Common myeloid progenitor, CD34-positive (primary cell): ENCODE measurements around the gene FSIP1.
A peak's percentile ranks its signal among the peaks of the same experiment; 100 is the strongest.

Source experiments
- CTCF ChIA-PET: fragments of 350-600 bp; sonication (Branson Sonifier 250); formaldehyde crosslinking; loops from one replicate; lab custom pipeline; 2021; ENCODE audit warnings: antibody characterized with exemption; lab: Charles Lee
- POLR2A ChIA-PET: fragments of 350-600 bp; sonication (Branson Sonifier 250); formaldehyde crosslinking; loops from one replicate; lab custom pipeline; 2021; ENCODE audit warnings: antibody characterized with exemption; lab: Charles Lee
- DNase-seq, 3 donors: peaks; one replicate each; pipeline versions ENCODE4 v3.0.0 to v3.0.0-alpha.2; 2013
- H3K27ac ChIP-seq, 2 experiments: 1 replicate in 1 of 2; 2 replicates in 1 of 2; pipeline ENCODE4 v1.7.0; 2013; ENCODE audit warnings: inconsistent platforms in 2 of 2, low read length in 2 of 2, mild to moderate bottlenecking in 2 of 2, low read depth in 1 of 2, moderate library complexity in 1 of 2; ENCODE audit not compliant: severe bottlenecking in 2 of 2, insufficient read depth in 1 of 2, poor library complexity in 1 of 2
- H3K27me3 ChIP-seq, 5 experiments: replicated peaks in 2 of 5; 1 replicate in 3 of 5; 2 replicates in 2 of 5; pipeline versions ENCODE4 v1.6.1 to v1.7.0; 2013; ENCODE audit warnings: low read length in 4 of 5, mild to moderate bottlenecking in 2 of 5, moderate library complexity in 2 of 5, inconsistent platforms in 1 of 5; ENCODE audit not compliant: insufficient read depth in 5 of 5, control insufficient read depth in 4 of 5
- H3K36me3 ChIP-seq, 4 experiments: 1 replicate in 2 of 4; 2 replicates in 2 of 4; pipeline versions ENCODE4 v1.6.1 to v1.7.0; 2013; ENCODE audit warnings: low read length in 3 of 4, control low read depth in 1 of 4, mild to moderate bottlenecking in 1 of 4; ENCODE audit not compliant: control insufficient read depth in 4 of 4, insufficient read depth in 4 of 4
- H3K4me1 ChIP-seq, 4 experiments: 1 replicate in 3 of 4; 2 replicates in 1 of 4; pipeline versions ENCODE4 v1.6.1 to v1.7.1; 2013; ENCODE audit warnings: low read length in 3 of 4, mild to moderate bottlenecking in 3 of 4, control low read depth in 1 of 4, inconsistent platforms in 1 of 4, moderate library complexity in 1 of 4; ENCODE audit not compliant: control insufficient read depth in 4 of 4, insufficient read depth in 4 of 4; ENCODE audit errors: control extremely low read depth in 1 of 4
- H3K4me3 ChIP-seq, 7 experiments: 1 replicate in 4 of 7; 2 replicates in 3 of 7; pipeline versions ENCODE4 v1.5.1 to v1.7.0; 2013; ENCODE audit warnings: mild to moderate bottlenecking in 7 of 7, low read length in 6 of 7, moderate library complexity in 6 of 7, inconsistent platforms in 2 of 7, low read depth in 2 of 7, control low read depth in 1 of 7; ENCODE audit not compliant: insufficient read depth in 4 of 7, control insufficient read depth in 1 of 7; ENCODE audit errors: extremely low read depth in 1 of 7
- H3K9me3 ChIP-seq, 5 experiments: 1 replicate in 4 of 5; 2 replicates in 1 of 5; pipeline versions ENCODE4 v1.6.1 to v1.7.1; 2013; ENCODE audit warnings: low read length in 4 of 5, mild to moderate bottlenecking in 2 of 5, inconsistent platforms in 1 of 5, low read depth in 1 of 5, moderate library complexity in 1 of 5; ENCODE audit not compliant: control insufficient read depth in 4 of 5, insufficient read depth in 2 of 5; ENCODE audit errors: control extremely low read depth in 1 of 5
- WGBS: methylation state at CpG from one replicate; pipeline ENCODE4 v1.1.5; 2013; ENCODE audit not compliant: insufficient coverage; 5-methylcytosine and 5-hydroxymethylcytosine counted together

FSIP1 gene

DNA sequence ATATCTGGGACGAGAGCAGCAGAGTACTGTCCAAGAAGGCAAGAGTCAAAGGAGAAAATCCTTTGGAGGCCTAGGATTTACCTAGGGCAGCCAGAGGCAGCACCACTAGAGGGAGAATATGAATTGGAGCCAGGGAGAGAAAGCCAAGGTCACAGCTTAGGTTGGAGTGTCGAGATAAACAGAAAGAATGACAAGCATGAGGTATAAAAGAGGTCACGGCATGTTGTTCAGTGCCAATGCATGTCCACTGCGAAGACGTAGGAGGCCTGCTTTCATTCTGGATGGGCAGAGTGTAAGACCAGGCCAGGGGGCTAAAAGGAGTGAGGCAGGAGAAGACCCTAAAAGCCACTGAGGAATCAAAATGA, 154.5 kb downstream of the FSIP1 start:
- ChIA-PET POLR2A (no interaction called here), CTCF (no interaction called here)
- no peaks in the 10 kb centered on the region for H3K9me3 ChIP-seq
- 98% methylated on average over 5 of the region's 5 CpGs for WGBS
- no peak overlapping the region for H3K27ac ChIP-seq
- DNase-seq = no peak
- H3K36me3 ChIP-seq = no peaks in the 10 kb centered on the region
- H3K4me3 ChIP-seq = no peak overlapping the region
- H3K4me1 ChIP-seq = peaks cover 0 to 41% (median 24%) of the 10 kb centered on the region in 4 experiments
- no peaks in the 10 kb centered on the region for H3K27me3 ChIP-seq

DNA sequence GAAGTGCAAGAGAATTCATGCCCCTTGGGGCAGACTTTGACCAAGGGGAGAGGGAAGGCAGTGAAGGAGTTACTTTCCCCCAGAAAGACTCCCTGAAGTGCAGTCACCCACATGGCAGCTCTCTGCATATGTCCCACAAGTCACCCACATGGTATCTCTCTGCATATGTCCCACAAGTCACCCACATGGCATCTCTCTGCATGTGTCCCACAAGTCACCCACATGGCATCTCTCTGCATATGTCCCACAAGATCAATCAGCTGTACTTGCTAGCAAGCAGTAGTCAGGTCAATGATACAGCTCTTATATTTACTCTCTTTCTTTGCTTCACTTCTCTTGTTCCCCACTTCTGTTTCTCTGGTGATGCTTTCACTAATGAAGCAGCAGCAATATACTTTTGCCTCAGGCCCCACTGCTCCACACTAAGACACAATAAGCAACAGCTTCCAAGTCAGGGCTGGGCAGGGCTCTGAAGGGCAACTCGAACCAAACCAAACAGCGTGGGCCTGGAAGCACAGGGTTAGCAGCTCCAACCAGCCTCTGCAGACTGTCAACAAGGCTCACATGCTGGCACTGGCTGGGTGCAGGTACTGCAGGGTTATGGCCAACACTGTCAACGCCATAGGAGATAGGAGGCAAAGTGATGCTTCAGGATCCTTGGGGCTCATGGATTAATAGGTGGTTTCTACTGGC, 155.0 kb downstream of the FSIP1 start:
- 100% methylated on average over 3 of the region's 3 CpGs for WGBS
- peaks cover 0 to 41% (median 24%) of the 10 kb centered on the region in 4 experiments for H3K4me1 ChIP-seq
- H3K27ac ChIP-seq = no peak overlapping the region
- CTCF ChIA-PET = no interaction called here
- no peaks in the 10 kb centered on the region for H3K9me3 ChIP-seq
- H3K27me3 ChIP-seq = no peaks in the 10 kb centered on the region
- H3K4me3 ChIP-seq = no peak overlapping the region
- H3K36me3 ChIP-seq = no peaks in the 10 kb centered on the region
- POLR2A ChIA-PET = no interaction called here
- DNase-seq = no peak

- Histone ChIP-seq H3K4me3 (no peak overlapping the region), H3K27me3 (no peaks in the 10 kb centered on the region), H3K36me3 (no peaks in the 10 kb centered on the region), H3K9me3 (no peaks in the 10 kb centered on the region), H3K27ac (no peak overlapping the region), H3K4me1 (peaks cover 0 to 41% (median 24%) of the 10 kb centered on the region in 4 experiments)
- POLR2A ChIA-PET = no interaction called here
- CTCF ChIA-PET = interaction anchor here (1.0 kb wide), 2 partner anchors 21 to 133 kb away, joined by 3 read pairs; no protein-coding TSS in a partner anchor
- no peak for DNase-seq
Measured at GRCh38 chr15:39625856-39626255, 156.8 kb downstream of the FSIP1 start.

GRCh38 chr15:39625451-39625850, 157.2 kb downstream of the FSIP1 start:
- H3K4me1 ChIP-seq = peaks cover 0 to 41% (median 24%) of the 10 kb centered on the region in 4 experiments
- no peak for DNase-seq
- H3K36me3 ChIP-seq = no peaks in the 10 kb centered on the region
- WGBS = 94% methylated on average over 4 of the region's 4 CpGs
- no peaks in the 10 kb centered on the region for H3K9me3 ChIP-seq
- no peak overlapping the region for H3K4me3 ChIP-seq
- POLR2A ChIA-PET = no interaction called here
- CTCF ChIA-PET = interaction anchor here (1.0 kb wide), 2 partner anchors 21 to 133 kb away, joined by 3 read pairs; no protein-coding TSS in a partner anchor
- no peak overlapping the region for H3K27ac ChIP-seq
- no peaks in the 10 kb centered on the region for H3K27me3 ChIP-seq

GRCh38 chr15:39624806-39625205, 157.8 kb downstream of the FSIP1 start:
- POLR2A ChIA-PET = no interaction called here
- H3K9me3 ChIP-seq = no peaks in the 10 kb centered on the region
- no peaks in the 10 kb centered on the region for H3K27me3 ChIP-seq
- CTCF ChIA-PET = interaction anchor here (1.0 to 1.1 kb wide), 2 partner anchors 9 to 134 kb away, joined by 3 read pairs; no protein-coding TSS in a partner anchor
- no peaks in the 10 kb centered on the region for H3K36me3 ChIP-seq
- H3K4me1 ChIP-seq = peaks cover 0 to 39% (median 24%) of the 10 kb centered on the region in 4 experiments
- 18% methylated on average over 4 of the region's 6 CpGs for WGBS
- H3K27ac ChIP-seq = peak overlapping the region in 1 of 2 experiments; percentile 41
- DNase-seq = peak; percentile 15 to 76 (median 69)
- no peak overlapping the region for H3K4me3 ChIP-seq

GRCh38 chr15:39623529-39623931, 159.1 kb downstream of the FSIP1 start:
- no peaks in the 10 kb centered on the region for H3K36me3 ChIP-seq
- H3K27me3 ChIP-seq = no peaks in the 10 kb centered on the region
- no peak for DNase-seq
- CTCF ChIA-PET = interaction anchor here (0.6 to 1.4 kb wide), 2 partner anchors 39 to 132 kb away, joined by 3 to 4 read pairs; no protein-coding TSS in a partner anchor
- WGBS = 100% methylated on average over 1 of the region's 4 CpGs
- no peak overlapping the region for H3K27ac ChIP-seq
- POLR2A ChIA-PET = no interaction called here
- H3K9me3 ChIP-seq = no peaks in the 10 kb centered on the region
- peaks cover 0 to 27% (median 14%) of the 10 kb centered on the region in 4 experiments for H3K4me1 ChIP-seq
- H3K4me3 ChIP-seq = no peak overlapping the region
